Measurements from ENCODE around the gene MLPH.

GRCh38 chr2:237540823-237541222, 53.8 kb downstream of the MLPH start:
- TF ChIP-seq POLR2A (IDR thresholded peaks at IDR 0.05; ENCODE audit: low read depth, low read length) (no peak), POLR2AphosphoS5 (IDR thresholded peaks at IDR 0.05; ENCODE audit: low read depth, low read length) (no peak)
